22Rv1 (cell line): ENCODE data around the gene ZBTB8A.

ENCODE experiments used
- H3K27ac ChIP-seq: fragments of 450-650 bp; 2 replicates; pipeline ENCODE4 v1.5.1; 2017
- CTCF ChIP-seq: fragments of 450-650 bp; IDR thresholded peaks from 2 replicates; pipeline ENCODE4 v1.5.1; 2017; ENCODE audit warnings: mild to moderate bottlenecking
- ZFX ChIP-seq: fragments of 450-650 bp; IDR thresholded peaks from 2 replicates; pipeline ENCODE4 v1.6.1; 2017; ENCODE audit warnings: antibody characterized with exemption, borderline replicate concordance

ZBTB8A gene

GRCh38 chr1:32651461-32652073 is 112.3 kb downstream of the ZBTB8A start:
- peak overlapping the region; percentile 99 for H3K27ac ChIP-seq
- no peak for TF ChIP-seq CTCF
- peak; percentile 11; the same call in 1 of the 2 replicates for TF ChIP-seq ZFX

GRCh38 chr1:32652244-32652962 is 113.2 kb downstream of the ZBTB8A start:
- H3K27ac ChIP-seq: peak overlapping the region; percentile 99
- no peak for TF ChIP-seq CTCF
- no peak for TF ChIP-seq ZFX
